Subcutaneous adipose tissue (tissue), 4 donors: Measurements from ENCODE around the gene TUFT1. TPM values are rescaled to one million over a fixed set of nuclear protein-coding genes. Genes with fewer than 3 reads are reported as not detected.

Experiments used
- total RNA-seq, 4 donors: library from RNA; depleted of rRNA; stranded (reverse); fragments of >200 nt; gene quantifications; one replicate each; pipeline ENCODE4 v1.1.0, GENCODE V29; 2016
- TF ChIP-seq, protein P1 (sequence below): fragments of 450-650 bp; IDR thresholded peaks from one replicate; pipeline ENCODE4 v1.5.1; 2016; ENCODE audit warnings: low read depth, mild to moderate bottlenecking, control low read depth, antibody characterized with exemption, moderate library complexity

TUFT1 gene
- total RNA-seq, 4 donors from 2014 or later = 3.8 to 7.5 (median 5.8) TPM

DNA sequence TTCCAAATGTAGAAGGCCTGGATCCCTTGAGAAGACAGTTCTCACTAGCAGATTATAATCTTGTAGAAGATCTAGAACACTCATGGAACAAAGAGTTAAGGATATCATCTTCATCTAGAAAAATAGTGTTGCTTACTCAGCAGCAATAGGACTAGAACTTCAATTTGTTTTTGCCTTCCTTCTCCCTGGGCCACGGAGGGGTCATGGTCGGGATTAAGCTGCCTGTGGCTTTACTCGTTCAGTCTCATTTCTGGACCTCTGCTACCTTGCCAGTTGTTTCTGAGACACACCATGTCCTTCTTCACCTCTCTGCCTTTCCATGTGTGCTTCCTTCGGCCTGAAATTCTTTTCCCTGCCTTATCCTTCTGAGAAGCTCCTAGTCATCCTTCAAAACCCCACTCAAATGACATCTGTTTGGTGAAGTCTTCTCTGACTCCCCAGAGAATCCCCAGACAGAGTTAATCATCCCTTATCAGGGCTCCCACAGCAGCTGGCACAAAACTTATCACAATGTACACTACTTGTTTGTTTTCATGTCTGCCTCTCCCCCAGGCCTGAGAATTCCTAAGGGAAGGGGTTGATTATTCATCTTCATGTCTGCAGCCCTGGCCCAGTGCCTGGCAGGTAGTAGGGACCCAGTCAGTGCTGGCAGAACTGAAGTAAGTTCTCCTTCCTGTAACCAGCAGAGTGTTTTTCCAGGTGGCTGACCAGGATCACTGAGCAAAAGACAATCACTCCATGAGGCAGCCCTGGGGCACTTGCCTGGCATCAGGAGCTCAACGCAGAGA, 56.3 kb downstream of the TUFT1 start:
- TF ChIP-seq, protein P1, sequence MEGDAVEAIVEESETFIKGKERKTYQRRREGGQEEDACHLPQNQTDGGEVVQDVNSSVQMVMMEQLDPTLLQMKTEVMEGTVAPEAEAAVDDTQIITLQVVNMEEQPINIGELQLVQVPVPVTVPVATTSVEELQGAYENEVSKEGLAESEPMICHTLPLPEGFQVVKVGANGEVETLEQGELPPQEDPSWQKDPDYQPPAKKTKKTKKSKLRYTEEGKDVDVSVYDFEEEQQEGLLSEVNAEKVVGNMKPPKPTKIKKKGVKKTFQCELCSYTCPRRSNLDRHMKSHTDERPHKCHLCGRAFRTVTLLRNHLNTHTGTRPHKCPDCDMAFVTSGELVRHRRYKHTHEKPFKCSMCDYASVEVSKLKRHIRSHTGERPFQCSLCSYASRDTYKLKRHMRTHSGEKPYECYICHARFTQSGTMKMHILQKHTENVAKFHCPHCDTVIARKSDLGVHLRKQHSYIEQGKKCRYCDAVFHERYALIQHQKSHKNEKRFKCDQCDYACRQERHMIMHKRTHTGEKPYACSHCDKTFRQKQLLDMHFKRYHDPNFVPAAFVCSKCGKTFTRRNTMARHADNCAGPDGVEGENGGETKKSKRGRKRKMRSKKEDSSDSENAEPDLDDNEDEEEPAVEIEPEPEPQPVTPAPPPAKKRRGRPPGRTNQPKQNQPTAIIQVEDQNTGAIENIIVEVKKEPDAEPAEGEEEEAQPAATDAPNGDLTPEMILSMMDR = no peak

- TF ChIP-seq, protein P1 = no peak
Observed at GRCh38 chr1:151604291-151604690, 64.2 kb downstream of the TUFT1 start.

- TF ChIP-seq, protein P1 = no peak
Observed at GRCh38 chr1:151606384-151606783, 66.3 kb downstream of the TUFT1 start.

DNA sequence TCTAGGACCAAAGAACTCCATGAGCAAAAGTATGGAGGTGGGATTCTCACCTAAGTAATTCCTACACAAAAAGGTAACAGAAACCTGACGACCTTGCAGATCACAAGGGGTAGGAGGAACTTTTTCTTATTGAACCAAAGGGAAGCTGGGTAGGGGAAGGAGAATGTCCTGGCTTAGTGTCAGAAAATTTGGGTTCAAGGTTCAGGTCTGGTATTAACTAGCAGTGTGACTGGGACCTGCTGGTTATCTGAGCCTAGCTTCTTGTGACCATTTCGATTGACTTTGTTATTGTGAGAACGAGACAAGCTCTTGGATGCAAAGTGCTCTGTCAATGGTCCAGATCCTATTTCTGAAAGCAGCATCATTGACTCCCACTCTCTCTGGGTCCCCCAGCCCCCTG, 66.7 kb downstream of the TUFT1 start:
- TF ChIP-seq, protein P1 = no peak

DNA sequence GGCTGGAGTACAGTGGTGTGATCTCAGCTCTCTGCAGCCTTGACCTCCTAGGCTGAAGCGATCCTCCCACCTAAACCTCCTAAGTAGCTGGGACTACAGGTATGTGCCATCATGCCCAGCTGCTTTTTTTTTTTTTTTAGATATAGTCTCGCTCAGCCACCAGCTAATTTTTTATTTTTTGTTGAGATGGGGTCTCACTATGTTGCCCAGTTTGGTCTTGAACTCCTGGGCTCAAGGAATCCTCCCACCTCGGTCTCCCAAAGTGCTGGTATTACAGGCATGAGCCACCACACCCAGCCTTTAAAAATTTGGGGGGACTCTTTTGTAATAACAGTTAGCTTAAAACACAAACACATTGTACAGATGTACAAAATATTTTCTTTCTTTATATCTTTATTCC, 70.0 kb downstream of the TUFT1 start:
- TF ChIP-seq, protein P1 = no peak

DNA sequence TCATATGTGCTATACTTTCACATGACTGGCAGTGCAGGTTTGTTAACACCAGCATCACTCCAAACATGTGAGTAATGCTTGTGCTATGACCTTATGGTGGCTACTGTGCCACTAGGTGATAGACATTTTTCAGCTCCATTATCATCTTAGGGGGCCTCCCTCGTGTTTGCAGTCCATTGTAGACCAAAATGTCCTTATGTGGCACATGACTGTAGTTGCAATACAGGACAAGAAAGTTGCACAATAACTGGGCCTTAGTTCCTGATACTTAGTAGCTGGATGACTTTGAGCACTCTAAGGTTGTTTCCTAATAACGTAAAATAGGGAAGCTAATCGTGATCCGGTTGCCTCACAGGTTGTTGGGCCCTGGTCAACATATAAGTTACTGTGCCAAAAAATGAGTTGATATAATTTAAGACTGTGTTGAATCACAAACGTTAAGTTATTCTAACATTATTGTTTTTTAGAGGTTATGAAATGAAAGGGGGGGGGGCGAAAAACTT, 71.2 kb downstream of the TUFT1 start:
- TF ChIP-seq, protein P1 = no peak

DNA sequence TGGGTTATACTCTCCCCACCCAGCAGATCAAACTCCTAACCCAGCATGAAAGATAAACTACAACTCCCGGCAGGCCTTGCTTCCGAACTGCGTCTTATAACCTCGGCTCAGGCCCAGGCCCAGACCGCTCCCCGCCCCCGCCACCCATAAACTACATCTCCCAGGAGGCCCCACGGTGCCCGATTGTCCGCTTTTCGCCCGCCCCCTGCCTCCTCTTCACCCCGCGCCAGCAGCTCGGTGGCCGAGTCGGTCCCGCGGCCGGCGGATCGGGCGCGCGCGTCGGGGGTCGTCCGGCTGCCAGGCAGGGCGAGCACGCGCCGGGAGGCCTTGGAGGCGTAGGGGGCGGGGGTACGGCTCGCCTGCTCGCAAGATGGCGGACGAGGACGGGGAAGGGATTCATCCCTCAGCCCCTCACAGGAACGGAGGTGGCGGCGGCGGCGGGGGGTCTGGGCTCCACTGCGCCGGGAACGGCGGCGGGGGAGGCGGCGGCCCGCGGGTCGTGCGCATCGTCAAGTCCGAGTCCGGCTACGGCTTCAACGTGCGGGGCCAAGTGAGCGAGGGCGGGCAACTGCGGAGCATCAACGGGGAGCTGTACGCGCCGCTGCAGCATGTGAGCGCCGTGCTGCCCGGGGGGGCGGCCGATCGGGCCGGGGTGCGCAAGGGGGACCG, 71.9 kb downstream of the TUFT1 start, which contains the start of gene SNX27:
SNX27 (plus strand) TSS at position 219 of the 669 bp plus-strand sequence; CDS start at position 371, 152 bp downstream.
- TF ChIP-seq, protein P1 = no peak
